Prostate gland (tissue), 2 donors: ENCODE measurements around the gene C8A. TPM values are rescaled to one million over a fixed set of nuclear protein-coding genes. Genes with fewer than 3 reads are reported as not detected.

Experiments used
- DNase-seq: peaks from one replicate; pipeline ENCODE4 v3.0.0-alpha.2; 2019; ENCODE audit warnings: low spot score
- H3K27ac ChIP-seq, 2 donors: fragments of 200-600 bp; sonication (generic); 2 replicates each; pipeline ENCODE4 v1.5.1; 2017 to 2019
- H3K27me3 ChIP-seq: fragments of 200-600 bp; sonication (generic); replicated peaks from 2 replicates; pipeline ENCODE4 v1.5.1; 2019; ENCODE audit not compliant: insufficient read depth
- H3K36me3 ChIP-seq, 2 donors: fragments of 200-600 bp; sonication (generic); 1 replicate in 1 of 2; 2 replicates in 1 of 2; pipeline versions ENCODE4 v1.5.1 to v1.8.1; 2017 to 2019
- H3K4me1 ChIP-seq: fragments of 200-600 bp; sonication (generic); replicated peaks from 2 replicates; pipeline ENCODE4 v1.5.1; 2019
- H3K4me3 ChIP-seq, 2 donors: fragments of 200-600 bp; sonication (generic); 2 replicates each; pipeline ENCODE4 v1.5.1; 2017 to 2019
- H3K9me3 ChIP-seq: fragments of 200-600 bp; sonication (generic); 2 replicates; pipeline ENCODE4 v1.5.1; 2017
- CTCF ChIP-seq, 4 experiments: fragments of 200-600 bp in 2 of 4; fragments of 450-650 bp in 2 of 4; sonication (generic) in 2 of 4; IDR thresholded peaks; 1 replicate in 3 of 4; 2 replicates in 1 of 4; pipeline ENCODE4 v1.5.1; 2016 to 2019; ENCODE audit warnings: antibody characterized with exemption in 4 of 4, mild to moderate bottlenecking in 2 of 4, moderate library complexity in 2 of 4
- POLR2A ChIP-seq: fragments of 450-650 bp; IDR thresholded peaks from one replicate; pipeline ENCODE4 v1.6.1; 2016; ENCODE audit warnings: antibody characterized with exemption, mild to moderate bottlenecking
- POLR2AphosphoS5 ChIP-seq: sonication (generic); formaldehyde crosslinking; IDR thresholded peaks from one replicate; pipeline ENCODE4 v1.6.1; 2017; ENCODE audit warnings: antibody characterized with exemption
- WGBS: methylation state at CpG from one replicate; pipeline ENCODE4 v1.1.5; 2018; 5-methylcytosine and 5-hydroxymethylcytosine counted together
- intact Hi-C: fragments of 100-400 bp; cut with DNase I; formaldehyde crosslinking; loops from one replicate; pipeline ENCODE4 v1.14.2; 2022
- total RNA-seq, 2 donors: library from RNA; depleted of rRNA; stranded (reverse); fragments of >200 nt; gene quantifications; one replicate each; pipeline ENCODE4 v1.1.0, GENCODE V29; 2016

The C8A gene
- total RNA-seq, 2 donors from 2014 or later: not detected

GRCh38 chr1:56965191-56965590 is 110.6 kb downstream of the C8A start:
- Histone ChIP-seq H3K36me3 (no peaks in the 10 kb centered on the region), H3K27ac (no peak overlapping the region), H3K4me3 (no peak overlapping the region), H3K27me3 (no peaks in the 10 kb centered on the region), H3K4me1 (no peaks in the 10 kb centered on the region), H3K9me3 (no peaks in the 10 kb centered on the region)
- TF ChIP-seq POLR2A (no peak), CTCF (IDR thresholded peaks at IDR 0.05) (no peak), POLR2AphosphoS5 (no peak)
- intact Hi-C loops: no loop called here
- DNase-seq: no peak
- WGBS: 81% methylated on average over 3 of the region's 3 CpGs

- intact Hi-C loops: no loop called here
- 92% methylated on average over 3 of the region's 3 CpGs for WGBS
- Histone ChIP-seq H3K27me3 (no peaks in the 10 kb centered on the region), H3K9me3 (no peaks in the 10 kb centered on the region), H3K36me3 (no peaks in the 10 kb centered on the region), H3K27ac (no peak within 1 kb of the TSS), H3K4me3 (no peak within 1 kb of the TSS), H3K4me1 (no peaks in the 10 kb centered on the region)
- DNase-seq: no peak
- TF ChIP-seq POLR2A (no peak), POLR2AphosphoS5 (no peak), CTCF (IDR thresholded peaks at IDR 0.05) (no peak)
Observed at GRCh38 chr1:56965916-56966697, 111.5 kb downstream of the C8A start, which contains the start of gene C8B. TSS of gene C8B (minus strand) at chr1:56966015. CDS start at chr1:56965948, 67 bp downstream.

DNA sequence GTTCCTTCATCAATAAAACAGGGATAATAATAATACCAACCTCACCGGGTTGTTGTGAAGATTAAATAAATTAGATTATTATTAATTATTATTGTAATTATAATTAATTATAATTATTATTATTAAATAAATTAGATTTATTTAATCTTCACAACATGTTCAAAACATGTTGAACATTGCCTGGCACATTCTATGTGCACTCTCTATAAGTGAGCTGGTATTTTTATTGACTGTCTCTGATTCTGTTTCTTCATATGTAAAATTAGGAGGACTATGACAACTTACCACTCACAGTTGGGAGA is 112.1 kb downstream of the C8A start:
- no peak for DNase-seq
- H3K27ac ChIP-seq: no peak overlapping the region
- TF ChIP-seq POLR2AphosphoS5 (no peak), POLR2A (no peak), CTCF (IDR thresholded peaks at IDR 0.05) (no peak)
- no peaks in the 10 kb centered on the region for H3K36me3 ChIP-seq
- H3K4me1 ChIP-seq: no peaks in the 10 kb centered on the region
- H3K9me3 ChIP-seq: no peaks in the 10 kb centered on the region
- intact Hi-C loops: no loop called here
- no peaks in the 10 kb centered on the region for H3K27me3 ChIP-seq
- no peak overlapping the region for H3K4me3 ChIP-seq
- WGBS: 100% methylated on average over 1 of the region's 1 CpG

DNA sequence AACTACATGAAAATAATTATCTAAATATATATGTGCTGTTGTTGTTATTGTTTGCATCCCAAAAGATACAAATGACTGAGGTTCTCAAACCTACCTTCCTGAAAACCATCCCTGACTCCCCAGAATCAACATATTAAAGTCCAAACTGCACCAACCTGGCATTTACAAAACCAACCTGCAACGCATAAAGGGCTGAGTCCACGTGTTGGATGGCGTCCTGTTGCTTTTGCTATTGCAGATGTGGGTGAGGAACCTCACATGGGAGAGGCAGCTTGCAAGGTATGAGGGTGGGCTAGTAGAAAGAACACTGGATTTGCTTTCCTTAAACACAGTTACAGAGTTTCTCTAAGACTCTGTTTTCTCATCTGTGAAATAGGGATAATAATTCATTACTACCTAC is 112.8 kb downstream of the C8A start:
- Histone ChIP-seq H3K27me3 (no peaks in the 10 kb centered on the region), H3K36me3 (no peaks in the 10 kb centered on the region), H3K9me3 (no peaks in the 10 kb centered on the region), H3K4me1 (no peaks in the 10 kb centered on the region), H3K27ac (no peak overlapping the region), H3K4me3 (no peak overlapping the region)
- TF ChIP-seq POLR2A: no peak
- no peak for TF ChIP-seq POLR2AphosphoS5
- TF ChIP-seq CTCF (IDR thresholded peaks at IDR 0.05): no peak
- 76% methylated on average over 3 of the region's 3 CpGs for WGBS
- intact Hi-C loops: no loop called here
- no peak for DNase-seq

Other genes with a start within 250 kb of the C8A start
- gene PRKAA2, start 209.5 kb upstream of the C8A start, total RNA-seq: 1 to 10 TPM; 6.5 to 7.9 TPM
- 1 to 10 TPM; 7.8 to 8.2 TPM for gene FYB2, start 35.4 kb upstream of the C8A start, total RNA-seq
- not detected for gene C8B, start 111.2 kb downstream of the C8A start, total RNA-seq